H1 (cell line): ENCODE measurements around the gene KRT34. TPM values are rescaled to one million over a fixed set of nuclear protein-coding genes. Genes with fewer than 3 reads are reported as not detected.

Experiments used
- HDAC6 ChIP-seq: IDR thresholded peaks from one replicate; pipeline ENCODE4 v1.7.1; 2012; ENCODE audit warnings: low read depth, mild to moderate bottlenecking, inconsistent platforms, low read length, moderate library complexity
- POLR2AphosphoS5 ChIP-seq: IDR thresholded peaks from 2 replicates; pipeline ENCODE4 v1.6.1; 2011; ENCODE audit warnings: low read depth, low read length
- RXRA ChIP-seq: IDR thresholded peaks from 2 replicates; pipeline ENCODE4 v1.6.1; 2011; ENCODE audit warnings: low read depth, mild to moderate bottlenecking, low read length, moderate library complexity; ENCODE audit not compliant: insufficient read depth
- polyA plus RNA-seq, 7 experiments: library from polyadenylated mRNA; depleted of rRNA in 3 of 7; stranded (reverse) in 5 of 7; unstranded in 2 of 7; fragments of >200 nt in 5 of 7; fragments of 200-250 nt in 2 of 7; gene quantifications; 1 replicate in 5 of 7; 2 replicates in 1 of 7; 4 replicates in 1 of 7; pipeline versions ENCODE4 v1.2.1 to v1.2.3, GENCODE V29; 2011 to 2013; ENCODE audit warnings: missing spikeins in 2 of 7, mixed read lengths in 2 of 7
- total RNA-seq: library from RNA; stranded (reverse); fragmentation: NEBNext Ultra II Directional; extraction: Animal tissue kit (Norgen Biotek cat#: 25700); gene quantifications from 2 replicates; pipeline ENCODE4 v1.2.1, GENCODE V29; 2021
- TF ChIP-seq, protein P1 (sequence below): IDR thresholded peaks from 2 replicates; pipeline ENCODE4 v1.6.1; 2012; ENCODE audit warnings: inconsistent platforms

The KRT34 gene
- total and polyA plus RNA-seq, 2 of the 8 experiments (the other 6 are each of a cell fraction or from before 2014, with no cell fraction given), result not detected

DNA sequence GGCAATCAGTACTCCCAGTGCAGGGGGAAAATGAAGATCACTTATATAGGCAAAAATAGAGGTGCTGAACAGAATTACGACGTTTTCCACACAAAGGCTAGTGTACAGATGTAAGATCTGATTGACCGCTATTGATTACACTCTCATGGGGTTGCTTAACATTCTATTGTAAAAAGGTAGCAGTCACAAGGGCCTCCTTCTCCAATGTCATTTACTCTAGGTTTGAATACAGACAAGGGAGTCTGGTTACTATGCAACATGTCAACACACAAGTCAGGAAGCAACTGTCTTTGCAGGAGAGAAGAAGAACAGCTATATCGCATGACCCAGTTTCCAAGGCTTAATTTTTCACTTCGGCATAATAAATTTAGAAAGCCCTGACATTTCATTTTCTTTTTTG lies 34.4 kb upstream of the KRT34 start (continued):
- TF ChIP-seq POLR2AphosphoS5 (no peak), RXRA (no peak), HDAC6 (no peak)
- TF ChIP-seq, protein P1, sequence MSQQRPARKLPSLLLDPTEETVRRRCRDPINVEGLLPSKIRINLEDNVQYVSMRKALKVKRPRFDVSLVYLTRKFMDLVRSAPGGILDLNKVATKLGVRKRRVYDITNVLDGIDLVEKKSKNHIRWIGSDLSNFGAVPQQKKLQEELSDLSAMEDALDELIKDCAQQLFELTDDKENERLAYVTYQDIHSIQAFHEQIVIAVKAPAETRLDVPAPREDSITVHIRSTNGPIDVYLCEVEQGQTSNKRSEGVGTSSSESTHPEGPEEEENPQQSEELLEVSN, result no peak
